Ovary (tissue), 3 donors: ENCODE data around the gene DCAF11.

Experiments used
- CTCF ChIP-seq, 3 donors: fragments of 450-650 bp in 2 of 3; fragments of 200-600 bp in 1 of 3; IDR thresholded peaks; one replicate each; pipeline versions ENCODE4 v1.5.1 to v1.8.0; 2016 to 2022; ENCODE audit warnings: antibody characterized with exemption in 3 of 3, mild to moderate bottlenecking in 1 of 3
- EP300 ChIP-seq: sonication (generic); formaldehyde crosslinking; IDR thresholded peaks from one replicate; pipeline ENCODE4 v1.6.1; 2017; ENCODE audit warnings: antibody characterized with exemption
- donor health status: DM: no; HTN: no; CAD: no.

- TF ChIP-seq CTCF (IDR thresholded peaks at IDR 0.05) (no peak), EP300 (no peak)
Measured at GRCh38 chr14:24146978-24147760, 32.6 kb downstream of the DCAF11 start, which contains the start of gene RNF31.
